ENCODE results near the gene PAWR. TPM values are rescaled to one million over a fixed set of nuclear protein-coding genes. Genes with fewer than 3 reads are reported as not detected.

Gene PAWR
- total RNA-seq, 1 donor from 2014 or later: 103 TPM

GRCh38 chr12:79591988-79592387 lies 98.8 kb downstream of the PAWR start:
- Histone ChIP-seq H3K4me3 (no peak overlapping the region), H3K9ac (no peak overlapping the region), H4K20me1 (ENCODE audit: low read depth) (no peaks in the 10 kb centered on the region), H2AFZ (replicated peaks) (no peak overlapping the region), H3K27me3 (no peaks in the 10 kb centered on the region), H3K4me1 (no peaks in the 10 kb centered on the region), H3K9me3 (ENCODE audit: low read depth) (no peaks in the 10 kb centered on the region), H3K4me2 (no peak overlapping the region), H3K79me2 (ENCODE audit: low read depth) (peaks cover 6% of the 10 kb centered on the region), H3K36me3 (peaks cover 20% of the 10 kb centered on the region), H3K27ac (no peak overlapping the region), H3F3A (ENCODE audit: low read depth) (no peaks in the 10 kb centered on the region)
- no peak for TF ChIP-seq EZH2 (IDR thresholded peaks at IDR 0.05)
- no peak for TF ChIP-seq CTCF (IDR thresholded peaks at IDR 0.05)
- TF ChIP-seq EZH2phosphoT487 (IDR thresholded peaks at IDR 0.05): no peak
- no peaks in the 10 kb centered on the region for H3K27me3 Mint-ChIP-seq (ENCODE audit: insufficient read depth, low read depth)
- H3K4me1 Mint-ChIP-seq: no peaks in the 10 kb centered on the region
- H3K27ac Mint-ChIP-seq: no peak overlapping the region
- no peaks in the 10 kb centered on the region for H3K9me3 Mint-ChIP-seq
- H3K36me3 Mint-ChIP-seq: peaks cover 8% of the 10 kb centered on the region
- no peak for DNase-seq (ENCODE audit: low spot score)
- no peak overlapping the region for H3K4me3 Mint-ChIP-seq

- H3K4me2 ChIP-seq: no peak overlapping the region
- H3F3A ChIP-seq (ENCODE audit: low read depth): no peaks in the 10 kb centered on the region
- no peaks in the 10 kb centered on the region for H3K9me3 Mint-ChIP-seq
- H3K27me3 ChIP-seq: no peaks in the 10 kb centered on the region
- H3K36me3 ChIP-seq: peaks cover 20% of the 10 kb centered on the region
- no peak for TF ChIP-seq EZH2 (IDR thresholded peaks at IDR 0.05)
- no peak for TF ChIP-seq EZH2phosphoT487 (IDR thresholded peaks at IDR 0.05)
- TF ChIP-seq CTCF (IDR thresholded peaks at IDR 0.05): no peak
- H3K27me3 Mint-ChIP-seq (ENCODE audit: insufficient read depth, low read depth): no peaks in the 10 kb centered on the region
- no peak overlapping the region for H2AFZ ChIP-seq (replicated peaks)
- no peaks in the 10 kb centered on the region for H3K79me2 ChIP-seq (ENCODE audit: low read depth)
- no peak overlapping the region for H3K4me3 ChIP-seq
- no peaks in the 10 kb centered on the region for H3K9me3 ChIP-seq (ENCODE audit: low read depth)
- no peak overlapping the region for H3K27ac ChIP-seq
- no peak for DNase-seq (ENCODE audit: low spot score)
- no peak overlapping the region for H3K4me3 Mint-ChIP-seq
- H3K4me1 ChIP-seq: no peaks in the 10 kb centered on the region
- H3K4me1 Mint-ChIP-seq: no peaks in the 10 kb centered on the region
- peaks cover 8% of the 10 kb centered on the region for H3K36me3 Mint-ChIP-seq
- H3K9ac ChIP-seq: no peak overlapping the region
- H4K20me1 ChIP-seq (ENCODE audit: low read depth): no peaks in the 10 kb centered on the region
- H3K27ac Mint-ChIP-seq: no peak overlapping the region
Measured at GRCh38 chr12:79590751-79591150, 100.0 kb downstream of the PAWR start.

- Histone ChIP-seq H3K9ac (no peak overlapping the region), H3K4me1 (no peaks in the 10 kb centered on the region), H3K27me3 (no peaks in the 10 kb centered on the region), H3K36me3 (peaks cover 19% of the 10 kb centered on the region), H3F3A (ENCODE audit: low read depth) (no peaks in the 10 kb centered on the region), H3K79me2 (ENCODE audit: low read depth) (no peaks in the 10 kb centered on the region), H3K4me2 (no peak overlapping the region), H3K4me3 (no peak overlapping the region), H4K20me1 (ENCODE audit: low read depth) (no peaks in the 10 kb centered on the region), H3K9me3 (ENCODE audit: low read depth) (no peaks in the 10 kb centered on the region), H3K27ac (no peak overlapping the region), H2AFZ (replicated peaks) (no peak overlapping the region)
- peaks cover 6% of the 10 kb centered on the region for H3K36me3 Mint-ChIP-seq
- H3K9me3 Mint-ChIP-seq: no peaks in the 10 kb centered on the region
- H3K4me1 Mint-ChIP-seq: no peaks in the 10 kb centered on the region
- no peak overlapping the region for H3K4me3 Mint-ChIP-seq
- TF ChIP-seq EZH2 (IDR thresholded peaks at IDR 0.05): no peak
- TF ChIP-seq EZH2phosphoT487 (IDR thresholded peaks at IDR 0.05): no peak
- no peak for TF ChIP-seq CTCF (IDR thresholded peaks at IDR 0.05)
- H3K27me3 Mint-ChIP-seq (ENCODE audit: insufficient read depth, low read depth): no peaks in the 10 kb centered on the region
- no peak overlapping the region for H3K27ac Mint-ChIP-seq
- no peak for DNase-seq (ENCODE audit: low spot score)
Measured at GRCh38 chr12:79587368-79587767, 103.4 kb downstream of the PAWR start.

All from neural progenitor cell (in vitro differentiated cells).